Tibial nerve (tissue), 4 donors: ENCODE results near the gene VANGL1. TPM values are rescaled to one million over a fixed set of nuclear protein-coding genes. Genes with fewer than 3 reads are reported as not detected.

Source experiments
- DNase-seq, 2 donors: peaks; one replicate each; pipeline ENCODE4 v3.0.0-alpha.2; 2019; ENCODE audit warnings: low spot score in 2 of 2
- H3K27ac ChIP-seq, 4 donors: fragments of 200-600 bp; sonication (generic) in 3 of 4; one replicate each; pipeline ENCODE4 v1.5.1; 2017 to 2019; ENCODE audit warnings: mild to moderate bottlenecking in 1 of 4
- H3K27me3 ChIP-seq, 2 donors: fragments of 200-600 bp; sonication (generic) in 1 of 2; one replicate each; pipeline versions ENCODE4 v1.5.1 to v1.6.0; 2017 to 2019
- H3K36me3 ChIP-seq, 3 donors: fragments of 200-600 bp; sonication (generic); one replicate each; pipeline ENCODE4 v1.5.1; 2018 to 2019
- H3K4me1 ChIP-seq, 4 donors: fragments of 200-600 bp; sonication (generic) in 3 of 4; one replicate each; pipeline ENCODE4 v1.5.1; 2017 to 2019
- H3K4me3 ChIP-seq, 4 donors: fragments of 200-600 bp; sonication (generic) in 3 of 4; one replicate each; pipeline ENCODE4 v1.5.1; 2017 to 2019; ENCODE audit warnings: mild to moderate bottlenecking in 1 of 4, moderate library complexity in 1 of 4
- H3K9me3 ChIP-seq, 4 donors: fragments of 200-600 bp; sonication (generic) in 3 of 4; one replicate each; pipeline ENCODE4 v1.5.1; 2017 to 2019
- CTCF ChIP-seq, 5 experiments: fragments of 200-600 bp in 3 of 5; fragments of 450-650 bp in 2 of 5; sonication (generic) in 3 of 5; IDR thresholded peaks; one replicate each; pipeline ENCODE4 v1.5.1; 2016 to 2019; ENCODE audit warnings: antibody characterized with exemption in 5 of 5, mild to moderate bottlenecking in 3 of 5, moderate library complexity in 2 of 5
- EP300 ChIP-seq, 2 donors: sonication (generic); formaldehyde crosslinking; IDR thresholded peaks; one replicate each; pipeline ENCODE4 v1.6.1; 2017; ENCODE audit warnings: antibody characterized with exemption in 2 of 2, mild to moderate bottlenecking in 1 of 2
- POLR2A ChIP-seq, 2 donors: fragments of 450-650 bp; IDR thresholded peaks; one replicate each; pipeline ENCODE4 v1.6.1; 2017; ENCODE audit warnings: antibody characterized with exemption in 2 of 2, mild to moderate bottlenecking in 2 of 2, moderate library complexity in 2 of 2
- WGBS, 2 donors: methylation state at CpG; one replicate each; pipeline ENCODE4 v1.1.5; 2018; 5-methylcytosine and 5-hydroxymethylcytosine counted together
- total RNA-seq, 4 donors: library from RNA; depleted of rRNA; stranded (reverse); fragments of >200 nt; gene quantifications; one replicate each; pipeline ENCODE4 v1.1.0, GENCODE V29; 2016

VANGL1 gene
- total RNA-seq, 4 donors from 2014 or later: 4.5 to 8.8 (median 6.8) TPM

GRCh38 chr1:115666702-115667101 lies 24.9 kb downstream of the VANGL1 start:
- DNase-seq: no peak
- TF ChIP-seq CTCF (IDR thresholded peaks at IDR 0.05) (no peak), POLR2A (IDR thresholded peaks at IDR 0.05) (no peak), EP300 (IDR thresholded peaks at IDR 0.05) (no peak)
- WGBS, 2 donors: 76 to 79% methylated on average over 4 of the region's 4 CpGs
- no peaks in the 10 kb centered on the region for H3K9me3 ChIP-seq
- no peaks in the 10 kb centered on the region for H3K27me3 ChIP-seq
- peaks cover 0 to 3% (median 0%) of the 10 kb centered on the region in 4 donors for H3K4me1 ChIP-seq
- no peak overlapping the region for H3K4me3 ChIP-seq
- no peak overlapping the region for H3K27ac ChIP-seq
- peaks cover 0 to 77% (median 5%) of the 10 kb centered on the region in 3 donors for H3K36me3 ChIP-seq

- TF ChIP-seq EP300 (IDR thresholded peaks at IDR 0.05) (no peak), CTCF (IDR thresholded peaks at IDR 0.05) (no peak)
- H3K9me3 ChIP-seq: no peaks in the 10 kb centered on the region
- H3K4me1 ChIP-seq: peaks cover 0 to 3% (median 0%) of the 10 kb centered on the region in 4 donors
- no peak overlapping the region for H3K4me3 ChIP-seq
- H3K27me3 ChIP-seq: no peaks in the 10 kb centered on the region
- 88 to 96% methylated on average over 1 of the region's 1 CpG for WGBS, 2 donors
- DNase-seq: no peak
- peaks cover 0 to 69% (median 5%) of the 10 kb centered on the region in 3 donors for H3K36me3 ChIP-seq
- H3K27ac ChIP-seq: no peak overlapping the region
Measured at GRCh38 chr1:115668579-115668978, 26.8 kb downstream of the VANGL1 start.

GRCh38 chr1:115669002-115669673 lies 27.4 kb downstream of the VANGL1 start:
- no peak for DNase-seq
- H3K36me3 ChIP-seq: peaks cover 0 to 63% (median 3%) of the 10 kb centered on the region in 3 donors
- H3K4me3 ChIP-seq: no peak overlapping the region
- H3K27ac ChIP-seq: no peak overlapping the region
- no peaks in the 10 kb centered on the region for H3K27me3 ChIP-seq
- no peak for TF ChIP-seq EP300 (IDR thresholded peaks at IDR 0.05)
- TF ChIP-seq CTCF (IDR thresholded peaks at IDR 0.05): no peak
- TF ChIP-seq POLR2A (IDR thresholded peaks at IDR 0.05): no peak
- H3K4me1 ChIP-seq: peaks cover 0 to 3% (median 0%) of the 10 kb centered on the region in 4 donors
- WGBS, 2 donors: 94% methylated on average over 5 of the region's 5 CpGs
- no peaks in the 10 kb centered on the region for H3K9me3 ChIP-seq

GRCh38 chr1:115669886-115670285 lies 28.1 kb downstream of the VANGL1 start:
- peaks cover 0 to 3% (median 0%) of the 10 kb centered on the region in 4 donors for H3K4me1 ChIP-seq
- TF ChIP-seq CTCF (IDR thresholded peaks at IDR 0.05): no peak
- TF ChIP-seq EP300 (IDR thresholded peaks at IDR 0.05): no peak
- no peak for TF ChIP-seq POLR2A (IDR thresholded peaks at IDR 0.05)

GRCh38 chr1:115670476-115671175 lies 28.9 kb downstream of the VANGL1 start:
- WGBS, 2 donors: 62 to 74% methylated on average over 10 to 14 of the region's 14 CpGs
- TF ChIP-seq CTCF (IDR thresholded peaks at IDR 0.05) (no peak), POLR2A (IDR thresholded peaks at IDR 0.05) (no peak), EP300 (IDR thresholded peaks at IDR 0.05) (no peak)
- no peak overlapping the region for H3K27ac ChIP-seq

More at GRCh38 chr1:115669886-115670285, 28.1 kb downstream of the VANGL1 start:
- Histone ChIP-seq H3K4me3 (no peak overlapping the region), H3K27ac (no peak overlapping the region), H3K27me3 (no peaks in the 10 kb centered on the region), H3K9me3 (no peaks in the 10 kb centered on the region), H3K36me3 (peaks cover 0 to 56% (median 0%) of the 10 kb centered on the region in 3 donors)
- DNase-seq: no peak
- 80 to 100% methylated on average over 1 of the region's 1 CpG for WGBS, 2 donors

More at GRCh38 chr1:115670476-115671175, 28.9 kb downstream of the VANGL1 start:
- no peak overlapping the region for H3K4me3 ChIP-seq
- H3K4me1 ChIP-seq: peaks cover 0 to 3% (median 0%) of the 10 kb centered on the region in 4 donors
- H3K9me3 ChIP-seq: no peaks in the 10 kb centered on the region
- H3K36me3 ChIP-seq: peaks cover 0 to 48% (median 0%) of the 10 kb centered on the region in 3 donors
- no peak for DNase-seq
- H3K27me3 ChIP-seq: no peaks in the 10 kb centered on the region
